Measurements from ENCODE around the gene TPP1. TPM values are rescaled to one million over a fixed set of nuclear protein-coding genes. Genes with fewer than 3 reads are reported as not detected.
A peak's percentile ranks its signal among the peaks of the same experiment; 100 is the strongest.

Gene TPP1
- total and polyA plus RNA-seq, 9 of the 15 experiments (the other 6 are each of a cell fraction or from before 2014, with no cell fraction given): 7.5 to 75.8 (median 15.7) TPM

DNA sequence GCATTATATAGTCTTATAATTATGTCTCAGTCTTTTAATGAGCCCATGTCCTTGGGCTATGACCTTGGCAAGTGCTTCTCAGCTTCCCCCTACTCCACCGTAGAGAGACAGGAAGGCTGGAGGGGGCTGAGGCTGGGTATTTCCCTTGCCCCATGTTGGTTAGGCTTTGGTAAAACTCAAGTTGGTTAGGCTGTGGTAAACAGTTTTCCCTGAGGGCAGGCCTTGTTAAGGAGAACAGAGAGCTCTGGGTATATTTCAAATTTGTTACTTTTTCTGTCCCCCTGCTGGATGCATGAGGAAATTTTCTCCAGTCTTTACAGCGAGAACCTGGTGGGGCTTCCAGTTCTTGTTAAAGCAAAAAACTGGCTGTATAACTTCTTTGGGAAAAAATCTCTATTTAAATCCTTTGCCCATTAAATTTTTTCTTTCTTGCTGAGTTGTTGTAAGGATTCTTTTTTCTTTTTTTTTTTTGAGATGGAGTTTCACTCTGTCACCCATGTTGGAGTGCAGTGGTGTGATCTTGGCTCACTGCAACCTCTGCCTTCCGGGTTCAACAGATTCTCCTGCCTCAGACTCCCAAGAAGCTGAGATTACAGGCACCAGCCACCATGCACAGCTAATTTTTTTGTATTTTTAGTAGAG lies 48.6 kb upstream of the TPP1 start (continued):
- TF ChIP-seq, protein P1, sequence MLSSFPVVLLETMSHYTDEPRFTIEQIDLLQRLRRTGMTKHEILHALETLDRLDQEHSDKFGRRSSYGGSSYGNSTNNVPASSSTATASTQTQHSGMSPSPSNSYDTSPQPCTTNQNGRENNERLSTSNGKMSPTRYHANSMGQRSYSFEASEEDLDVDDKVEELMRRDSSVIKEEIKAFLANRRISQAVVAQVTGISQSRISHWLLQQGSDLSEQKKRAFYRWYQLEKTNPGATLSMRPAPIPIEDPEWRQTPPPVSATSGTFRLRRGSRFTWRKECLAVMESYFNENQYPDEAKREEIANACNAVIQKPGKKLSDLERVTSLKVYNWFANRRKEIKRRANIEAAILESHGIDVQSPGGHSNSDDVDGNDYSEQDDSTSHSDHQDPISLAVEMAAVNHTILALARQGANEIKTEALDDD (IDR thresholded peaks at IDR 0.05): peak; percentile 73
- TF ChIP-seq BACH1 (tag; IDR thresholded peaks at IDR 0.05) (0 out of 2 replicates have a peak, but pooled peaks have one; percentile 22), ARNT (IDR thresholded peaks at IDR 0.05) (peak in 1 of 2 experiments; percentile 18; a peak in 1 of 4 replicates), SMAD4 (CRISPR knock-in tag; conservative IDR thresholded peaks at IDR 0.05) (0 out of 2 replicates have a peak, but pooled peaks have one; percentile 22), MCM5 (IDR thresholded peaks at IDR 0.05; ENCODE audit: low read depth) (no peak), ESRRA (IDR thresholded peaks at IDR 0.05; ENCODE audit: borderline replicate concordance, low read depth) (peak; percentile 94), RAD21 (CRISPR knock-in tag; conservative IDR thresholded peaks at IDR 0.05 in 1 of 2, IDR thresholded peaks at IDR 0.05 in 1 of 2) (peak; percentile 29 to 50), NFRKB (IDR thresholded peaks at IDR 0.05; ENCODE audit: low read depth) (0 out of 2 replicates have a peak, but pooled peaks have one; percentile 19), ASH1L (IDR thresholded peaks at IDR 0.05; ENCODE audit: borderline replicate concordance, low read depth, partially characterized antibody) (no peak), KAT2B (IDR thresholded peaks at IDR 0.05; ENCODE audit: low read depth, low read length) (no peak), L3MBTL2 (IDR thresholded peaks at IDR 0.05) (peak; percentile 12; the same call in 1 of the 2 replicates), ZKSCAN8 (CRISPR knock-in tag; IDR thresholded peaks at IDR 0.05) (0 out of 2 replicates have a peak, but pooled peaks have one; percentile 46)
- TF ChIP-seq, protein P2, sequence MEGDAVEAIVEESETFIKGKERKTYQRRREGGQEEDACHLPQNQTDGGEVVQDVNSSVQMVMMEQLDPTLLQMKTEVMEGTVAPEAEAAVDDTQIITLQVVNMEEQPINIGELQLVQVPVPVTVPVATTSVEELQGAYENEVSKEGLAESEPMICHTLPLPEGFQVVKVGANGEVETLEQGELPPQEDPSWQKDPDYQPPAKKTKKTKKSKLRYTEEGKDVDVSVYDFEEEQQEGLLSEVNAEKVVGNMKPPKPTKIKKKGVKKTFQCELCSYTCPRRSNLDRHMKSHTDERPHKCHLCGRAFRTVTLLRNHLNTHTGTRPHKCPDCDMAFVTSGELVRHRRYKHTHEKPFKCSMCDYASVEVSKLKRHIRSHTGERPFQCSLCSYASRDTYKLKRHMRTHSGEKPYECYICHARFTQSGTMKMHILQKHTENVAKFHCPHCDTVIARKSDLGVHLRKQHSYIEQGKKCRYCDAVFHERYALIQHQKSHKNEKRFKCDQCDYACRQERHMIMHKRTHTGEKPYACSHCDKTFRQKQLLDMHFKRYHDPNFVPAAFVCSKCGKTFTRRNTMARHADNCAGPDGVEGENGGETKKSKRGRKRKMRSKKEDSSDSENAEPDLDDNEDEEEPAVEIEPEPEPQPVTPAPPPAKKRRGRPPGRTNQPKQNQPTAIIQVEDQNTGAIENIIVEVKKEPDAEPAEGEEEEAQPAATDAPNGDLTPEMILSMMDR (IDR thresholded peaks at IDR 0.05 in 2 of 3, conservative IDR thresholded peaks at IDR 0.05 in 1 of 3; ENCODE audit: insufficient read depth in 2 of 3, low read depth in 1 of 3, low read length in 3 of 3): peak; percentile 47 to 69 (median 67); a peak in 5 of 6 replicates
- TF ChIP-seq, protein P3, sequence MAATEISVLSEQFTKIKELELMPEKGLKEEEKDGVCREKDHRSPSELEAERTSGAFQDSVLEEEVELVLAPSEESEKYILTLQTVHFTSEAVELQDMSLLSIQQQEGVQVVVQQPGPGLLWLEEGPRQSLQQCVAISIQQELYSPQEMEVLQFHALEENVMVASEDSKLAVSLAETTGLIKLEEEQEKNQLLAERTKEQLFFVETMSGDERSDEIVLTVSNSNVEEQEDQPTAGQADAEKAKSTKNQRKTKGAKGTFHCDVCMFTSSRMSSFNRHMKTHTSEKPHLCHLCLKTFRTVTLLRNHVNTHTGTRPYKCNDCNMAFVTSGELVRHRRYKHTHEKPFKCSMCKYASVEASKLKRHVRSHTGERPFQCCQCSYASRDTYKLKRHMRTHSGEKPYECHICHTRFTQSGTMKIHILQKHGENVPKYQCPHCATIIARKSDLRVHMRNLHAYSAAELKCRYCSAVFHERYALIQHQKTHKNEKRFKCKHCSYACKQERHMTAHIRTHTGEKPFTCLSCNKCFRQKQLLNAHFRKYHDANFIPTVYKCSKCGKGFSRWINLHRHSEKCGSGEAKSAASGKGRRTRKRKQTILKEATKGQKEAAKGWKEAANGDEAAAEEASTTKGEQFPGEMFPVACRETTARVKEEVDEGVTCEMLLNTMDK (IDR thresholded peaks at IDR 0.05; ENCODE audit: borderline replicate concordance, insufficient read depth, low read depth, low read length, poor library complexity, severe bottlenecking): peak; percentile 44
- TF ChIP-seq, protein P4, sequence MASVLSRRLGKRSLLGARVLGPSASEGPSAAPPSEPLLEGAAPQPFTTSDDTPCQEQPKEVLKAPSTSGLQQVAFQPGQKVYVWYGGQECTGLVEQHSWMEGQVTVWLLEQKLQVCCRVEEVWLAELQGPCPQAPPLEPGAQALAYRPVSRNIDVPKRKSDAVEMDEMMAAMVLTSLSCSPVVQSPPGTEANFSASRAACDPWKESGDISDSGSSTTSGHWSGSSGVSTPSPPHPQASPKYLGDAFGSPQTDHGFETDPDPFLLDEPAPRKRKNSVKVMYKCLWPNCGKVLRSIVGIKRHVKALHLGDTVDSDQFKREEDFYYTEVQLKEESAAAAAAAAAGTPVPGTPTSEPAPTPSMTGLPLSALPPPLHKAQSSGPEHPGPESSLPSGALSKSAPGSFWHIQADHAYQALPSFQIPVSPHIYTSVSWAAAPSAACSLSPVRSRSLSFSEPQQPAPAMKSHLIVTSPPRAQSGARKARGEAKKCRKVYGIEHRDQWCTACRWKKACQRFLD (CRISPR knock-in tag; IDR thresholded peaks at IDR 0.05): peak; percentile 45; the same call in 1 of the 2 replicates
- TF ChIP-seq, protein P5, sequence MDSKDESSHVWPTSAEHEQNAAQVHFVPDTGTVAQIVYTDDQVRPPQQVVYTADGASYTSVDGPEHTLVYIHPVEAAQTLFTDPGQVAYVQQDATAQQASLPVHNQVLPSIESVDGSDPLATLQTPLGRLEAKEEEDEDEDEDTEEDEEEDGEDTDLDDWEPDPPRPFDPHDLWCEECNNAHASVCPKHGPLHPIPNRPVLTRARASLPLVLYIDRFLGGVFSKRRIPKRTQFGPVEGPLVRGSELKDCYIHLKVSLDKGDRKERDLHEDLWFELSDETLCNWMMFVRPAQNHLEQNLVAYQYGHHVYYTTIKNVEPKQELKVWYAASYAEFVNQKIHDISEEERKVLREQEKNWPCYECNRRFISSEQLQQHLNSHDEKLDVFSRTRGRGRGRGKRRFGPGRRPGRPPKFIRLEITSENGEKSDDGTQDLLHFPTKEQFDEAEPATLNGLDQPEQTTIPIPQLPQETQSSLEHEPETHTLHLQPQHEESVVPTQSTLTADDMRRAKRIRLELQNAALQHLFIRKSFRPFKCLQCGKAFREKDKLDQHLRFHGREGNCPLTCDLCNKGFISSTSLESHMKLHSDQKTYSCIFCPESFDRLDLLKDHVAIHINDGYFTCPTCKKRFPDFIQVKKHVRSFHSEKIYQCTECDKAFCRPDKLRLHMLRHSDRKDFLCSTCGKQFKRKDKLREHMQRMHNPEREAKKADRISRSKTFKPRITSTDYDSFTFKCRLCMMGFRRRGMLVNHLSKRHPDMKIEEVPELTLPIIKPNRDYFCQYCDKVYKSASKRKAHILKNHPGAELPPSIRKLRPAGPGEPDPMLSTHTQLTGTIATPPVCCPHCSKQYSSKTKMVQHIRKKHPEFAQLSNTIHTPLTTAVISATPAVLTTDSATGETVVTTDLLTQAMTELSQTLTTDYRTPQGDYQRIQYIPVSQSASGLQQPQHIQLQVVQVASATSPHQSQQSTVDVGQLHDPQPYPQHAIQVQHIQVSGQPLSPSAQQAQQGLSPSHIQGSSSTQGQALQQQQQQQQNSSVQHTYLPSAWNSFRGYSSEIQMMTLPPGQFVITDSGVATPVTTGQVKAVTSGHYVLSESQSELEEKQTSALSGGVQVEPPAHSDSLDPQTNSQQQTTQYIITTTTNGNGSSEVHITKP (IDR thresholded peaks at IDR 0.05; ENCODE audit: partially characterized antibody): peak; percentile 61

Data from K562 (cell line).